Measurements from ENCODE around the gene PCDH8. TPM values are rescaled to one million over a fixed set of nuclear protein-coding genes. Genes with fewer than 3 reads are reported as not detected.

PCDH8 gene
- total RNA-seq, 1 donor from 2014 or later = not detected

- H3K9me3 ChIP-seq = no peaks in the 10 kb centered on the region
- H3K36me3 ChIP-seq = no peaks in the 10 kb centered on the region
- no peak overlapping the region for H3K4me3 ChIP-seq
- no peak overlapping the region for H3K27ac ChIP-seq
- no peak for TF ChIP-seq CTCF (IDR thresholded peaks at IDR 0.05)
- intact Hi-C loops (cut with DNase I) = no loop called here
- DNase-seq (ENCODE audit: low spot score in 2 of 2) = no peak
- no peaks in the 10 kb centered on the region for H3K4me1 ChIP-seq
- no peaks in the 10 kb centered on the region for H3K27me3 ChIP-seq
These were observed 44.2 kb downstream of the PCDH8 start for GRCh38 chr13:52804202-52804641.

GRCh38 chr13:52800856-52801255 lies 47.6 kb downstream of the PCDH8 start:
- Histone ChIP-seq H3K9me3 (no peaks in the 10 kb centered on the region), H3K27ac (no peak overlapping the region), H3K27me3 (no peaks in the 10 kb centered on the region), H3K4me1 (no peaks in the 10 kb centered on the region), H3K36me3 (no peaks in the 10 kb centered on the region), H3K4me3 (no peak overlapping the region)
- no peak for TF ChIP-seq CTCF (IDR thresholded peaks at IDR 0.05)
- intact Hi-C loops (cut with DNase I) = no loop called here
- DNase-seq (ENCODE audit: low spot score in 2 of 2) = no peak

GRCh38 chr13:52798770-52799430 lies 49.5 kb downstream of the PCDH8 start:
- TF ChIP-seq CTCF (IDR thresholded peaks at IDR 0.05) = no peak

GRCh38 chr13:52797176-52797575 lies 51.3 kb downstream of the PCDH8 start:
- no peaks in the 10 kb centered on the region for H3K36me3 ChIP-seq
- H3K4me1 ChIP-seq = no peaks in the 10 kb centered on the region
- no peak overlapping the region for H3K4me3 ChIP-seq
- no peak for TF ChIP-seq CTCF (IDR thresholded peaks at IDR 0.05)
- intact Hi-C loops (cut with DNase I) = no loop called here
- H3K27me3 ChIP-seq = no peaks in the 10 kb centered on the region
- no peak overlapping the region for H3K27ac ChIP-seq
- no peaks in the 10 kb centered on the region for H3K9me3 ChIP-seq
- no peak for DNase-seq (ENCODE audit: low spot score in 2 of 2)

More at GRCh38 chr13:52798770-52799430, 49.5 kb downstream of the PCDH8 start:
- H3K27ac ChIP-seq = no peak overlapping the region
- no peaks in the 10 kb centered on the region for H3K27me3 ChIP-seq
- intact Hi-C loops (cut with DNase I) = no loop called here
- DNase-seq (ENCODE audit: low spot score in 2 of 2) = no peak
- no peak overlapping the region for H3K4me3 ChIP-seq
- no peaks in the 10 kb centered on the region for H3K36me3 ChIP-seq
- no peaks in the 10 kb centered on the region for H3K4me1 ChIP-seq
- H3K9me3 ChIP-seq = no peaks in the 10 kb centered on the region

GRCh38 chr13:52794589-52794988 lies 53.9 kb downstream of the PCDH8 start:
- no peaks in the 10 kb centered on the region for H3K27me3 ChIP-seq
- no peaks in the 10 kb centered on the region for H3K4me1 ChIP-seq
- no peak for DNase-seq (ENCODE audit: low spot score in 2 of 2)
- H3K9me3 ChIP-seq = no peaks in the 10 kb centered on the region
- intact Hi-C loops (cut with DNase I) = no loop called here
- no peak overlapping the region for H3K4me3 ChIP-seq
- no peak overlapping the region for H3K27ac ChIP-seq
- no peaks in the 10 kb centered on the region for H3K36me3 ChIP-seq
- TF ChIP-seq CTCF (IDR thresholded peaks at IDR 0.05) = no peak

All from ascending aorta (tissue), 2 donors.